Middle frontal gyrus (tissue), 1 donor: Measurements from ENCODE around the gene CTNS.
"Not testable (repeated sequence)": the region's sequence is repeated elsewhere in the genome, so short reads cannot be mapped to it uniquely, and the experiment has no call there.

ENCODE experiments used
- DNase-seq: peaks from one replicate; pipeline ENCODE4 v3.0.0-alpha.2; 2015; ENCODE audit warnings: low spot score; ENCODE audit errors: extremely low spot score

CTNS gene

DNA sequence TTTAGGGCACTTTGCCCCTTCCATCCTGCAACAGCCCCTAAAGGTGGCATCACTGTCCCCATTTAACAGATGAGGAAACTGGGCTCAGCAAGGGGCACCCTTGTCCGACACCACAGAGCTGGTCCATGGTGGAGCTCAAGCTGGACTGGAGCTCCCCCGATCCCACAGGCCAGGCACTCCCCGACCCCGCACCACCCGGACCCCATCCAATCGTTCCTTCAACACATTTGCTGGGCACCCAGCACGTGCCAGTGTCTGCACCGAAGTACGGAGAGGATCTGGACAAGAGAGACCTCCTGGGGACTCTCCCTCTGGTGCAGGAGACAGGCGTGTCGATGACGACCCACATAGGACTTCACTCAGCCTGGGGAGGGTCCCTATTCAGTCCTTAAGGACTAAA is 45.5 kb downstream of the CTNS start:
- no peak for DNase-seq

- no peak for DNase-seq
These were observed 46.5 kb downstream of the CTNS start for GRCh38 chr17:3683054-3683511.

GRCh38 chr17:3685174-3685573 is 48.6 kb downstream of the CTNS start:
- no peak for DNase-seq

- DNase-seq = no peak
These were observed 51.5 kb downstream of the CTNS start for GRCh38 chr17:3688027-3688553.

DNA sequence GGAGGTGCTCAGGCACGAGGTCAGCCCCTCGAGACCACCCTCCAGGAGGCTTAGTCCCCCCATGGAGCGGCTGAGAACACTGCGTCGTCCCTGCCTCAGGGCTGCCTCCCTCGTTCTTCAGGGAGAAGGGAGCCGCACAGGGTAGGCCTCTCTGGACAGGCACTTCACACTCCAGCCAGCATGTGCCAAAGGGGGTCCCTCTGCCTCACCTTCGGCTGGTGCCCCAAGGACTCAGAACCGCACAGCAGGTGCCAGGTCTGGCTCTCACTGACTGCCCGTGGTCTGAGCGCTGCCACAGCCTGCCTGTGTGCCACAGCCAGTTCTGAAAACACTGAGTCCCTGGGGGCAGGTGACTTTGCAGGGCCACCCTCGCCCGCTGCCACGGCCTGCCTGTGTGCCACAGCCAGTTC is 52.3 kb downstream of the CTNS start:
- DNase-seq = no peak

DNA sequence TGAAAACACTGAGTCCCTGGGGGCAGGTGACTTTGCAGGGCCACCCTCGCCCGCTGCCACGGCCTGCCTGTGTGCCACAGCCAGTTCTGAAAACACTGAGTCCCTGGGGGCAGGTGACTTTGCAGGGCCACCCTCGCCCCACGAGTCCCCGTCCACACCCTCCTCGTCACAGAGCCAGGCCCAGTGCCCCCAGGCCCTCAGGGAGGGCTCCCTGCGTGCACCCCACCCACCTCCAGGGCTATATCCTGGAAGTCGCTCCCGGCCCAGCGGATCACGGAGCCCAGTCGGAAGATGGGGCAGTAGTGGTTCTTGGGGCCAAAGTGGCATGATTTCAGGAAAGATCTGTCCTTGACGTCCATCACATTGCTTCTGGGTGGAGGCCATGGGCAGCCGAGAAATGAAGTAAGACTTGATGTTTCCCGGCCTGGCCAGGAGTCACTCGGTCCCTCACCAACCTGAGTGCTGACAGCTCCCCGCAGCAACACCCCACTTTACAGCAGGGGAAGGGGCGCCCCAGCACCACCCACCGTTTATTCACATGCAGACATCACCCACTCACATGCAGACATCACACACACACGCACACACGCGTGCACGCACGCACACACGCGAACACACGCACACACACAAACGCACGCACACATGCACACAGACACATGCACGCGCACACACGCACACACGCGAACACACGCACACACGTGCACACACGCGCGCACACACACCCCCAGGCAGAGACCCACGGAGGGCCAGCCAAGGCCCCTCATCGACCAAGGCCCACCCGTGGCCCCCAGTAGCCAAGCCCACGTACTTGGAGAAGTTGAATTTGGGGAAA is 52.9 kb downstream of the CTNS start:
- no peak for DNase-seq

GRCh38 chr17:3690094-3690715 is 53.6 kb downstream of the CTNS start:
- DNase-seq = no peak

DNA sequence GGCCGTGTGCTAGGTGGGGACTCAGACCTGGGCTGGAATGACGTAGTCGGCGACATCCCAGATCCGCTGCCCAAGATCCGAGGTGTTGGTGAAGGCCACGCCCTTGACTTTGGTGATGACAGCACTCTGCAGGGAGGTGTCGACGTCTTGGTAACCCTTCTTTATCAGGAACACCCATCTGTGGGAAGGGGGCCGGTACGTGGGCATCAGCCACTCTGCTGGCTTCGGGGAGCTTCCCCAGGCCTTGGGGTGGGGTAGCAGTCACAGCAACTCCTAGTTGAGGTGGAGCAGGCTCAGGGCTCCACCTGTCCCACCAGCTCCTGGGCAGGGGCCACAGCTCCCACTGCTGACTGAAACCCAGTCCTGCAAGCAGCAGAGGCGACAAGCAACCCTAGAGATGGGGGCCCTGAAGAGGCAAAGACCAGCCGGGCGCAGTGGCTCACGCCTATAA is 55.1 kb downstream of the CTNS start:
- no peak for DNase-seq

DNA sequence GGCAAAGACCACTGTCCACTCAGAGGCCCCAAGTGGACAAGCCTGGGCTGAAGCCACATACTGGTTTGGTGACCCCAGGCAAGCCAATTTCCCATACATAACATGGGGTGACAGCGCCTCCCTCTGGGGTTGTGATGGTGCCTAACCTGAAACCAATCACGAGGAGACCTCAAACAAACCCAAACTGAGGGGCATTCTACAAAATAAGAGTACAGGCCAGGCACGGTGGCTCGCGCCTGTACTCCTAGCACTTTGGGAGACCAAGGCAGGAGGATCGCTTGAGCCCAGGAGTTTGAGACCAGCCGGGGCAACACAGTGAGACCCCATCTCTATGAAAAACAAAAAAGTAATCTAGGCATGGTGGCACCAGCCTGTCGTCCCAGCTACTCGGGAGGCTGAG is 55.8 kb downstream of the CTNS start:
- no peak for DNase-seq

GRCh38 chr17:3693141-3693540 is 56.6 kb downstream of the CTNS start:
- DNase-seq = no peak

GRCh38 chr17:3693829-3694231 is 57.3 kb downstream of the CTNS start:
- no peak for DNase-seq

DNA sequence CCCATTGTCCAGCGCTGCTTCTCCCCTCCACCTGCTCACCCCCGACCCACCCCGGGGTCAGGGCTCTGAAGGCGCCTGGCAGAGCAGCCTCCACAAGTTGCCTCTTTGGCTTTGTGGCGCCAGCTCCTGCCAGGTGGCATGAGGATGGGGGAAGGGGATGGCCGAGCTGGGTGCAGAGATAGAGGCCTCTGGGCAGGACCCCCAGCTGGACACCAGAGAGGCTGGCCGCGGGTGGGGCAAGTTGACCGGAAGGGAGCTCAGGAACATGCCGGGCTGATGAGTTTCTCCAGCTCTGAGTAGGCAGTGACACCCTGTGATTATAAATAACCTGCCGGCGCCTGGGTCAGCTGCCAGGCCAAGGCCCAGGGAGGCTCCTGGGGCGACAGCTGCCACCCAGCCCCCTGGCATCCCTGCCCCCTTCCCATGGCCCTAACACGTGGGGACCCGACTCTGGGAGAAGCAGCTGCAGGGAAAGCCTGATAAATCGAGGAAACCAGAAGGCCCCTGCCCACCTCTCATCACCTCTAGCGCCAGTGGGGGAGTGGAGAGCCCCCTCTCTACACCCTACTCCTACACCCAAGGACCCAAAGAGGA is 58.7 kb downstream of the CTNS start:
- DNase-seq = no peak

GRCh38 chr17:3695723-3696411 is 59.3 kb downstream of the CTNS start, which contains the start of gene P2RX5:
P2RX5 (minus strand) TSS chr17:3696155; CDS start chr17:3696005, 150 bp downstream.
- DNase-seq = no peak

- DNase-seq = no peak
These were observed 60.5 kb downstream of the CTNS start for GRCh38 chr17:3697103-3697476.

- DNase-seq = no peak
These were observed 61.6 kb downstream of the CTNS start for GRCh38 chr17:3698139-3698538.

- DNase-seq = no peak
These were observed 63.4 kb downstream of the CTNS start for GRCh38 chr17:3699951-3700350.

DNA sequence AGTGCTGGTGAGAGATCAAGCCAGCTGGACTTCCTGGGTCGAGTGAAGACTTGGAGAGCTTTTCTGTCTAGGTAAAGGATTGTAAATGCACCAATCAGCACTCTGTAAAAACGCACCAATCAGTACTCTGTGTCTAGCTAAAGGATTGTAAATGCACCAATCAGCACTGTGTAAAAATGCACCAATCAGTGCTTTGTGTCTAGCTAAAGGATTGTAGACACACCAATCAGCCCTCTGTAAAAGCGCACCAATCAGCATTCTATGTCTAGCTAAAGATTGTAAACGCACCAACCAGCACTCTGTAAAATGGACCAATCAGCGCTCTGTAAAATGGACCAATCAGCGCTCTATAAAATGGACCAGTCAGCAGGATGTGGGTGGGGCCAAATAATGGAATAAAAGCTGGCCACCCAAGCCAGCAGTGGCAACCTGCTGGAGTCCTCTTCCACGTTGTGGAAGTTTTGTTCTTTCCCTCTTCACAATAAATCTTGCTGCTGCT is 65.5 kb downstream of the CTNS start:
- not testable (repeated sequence) for DNase-seq

DNA sequence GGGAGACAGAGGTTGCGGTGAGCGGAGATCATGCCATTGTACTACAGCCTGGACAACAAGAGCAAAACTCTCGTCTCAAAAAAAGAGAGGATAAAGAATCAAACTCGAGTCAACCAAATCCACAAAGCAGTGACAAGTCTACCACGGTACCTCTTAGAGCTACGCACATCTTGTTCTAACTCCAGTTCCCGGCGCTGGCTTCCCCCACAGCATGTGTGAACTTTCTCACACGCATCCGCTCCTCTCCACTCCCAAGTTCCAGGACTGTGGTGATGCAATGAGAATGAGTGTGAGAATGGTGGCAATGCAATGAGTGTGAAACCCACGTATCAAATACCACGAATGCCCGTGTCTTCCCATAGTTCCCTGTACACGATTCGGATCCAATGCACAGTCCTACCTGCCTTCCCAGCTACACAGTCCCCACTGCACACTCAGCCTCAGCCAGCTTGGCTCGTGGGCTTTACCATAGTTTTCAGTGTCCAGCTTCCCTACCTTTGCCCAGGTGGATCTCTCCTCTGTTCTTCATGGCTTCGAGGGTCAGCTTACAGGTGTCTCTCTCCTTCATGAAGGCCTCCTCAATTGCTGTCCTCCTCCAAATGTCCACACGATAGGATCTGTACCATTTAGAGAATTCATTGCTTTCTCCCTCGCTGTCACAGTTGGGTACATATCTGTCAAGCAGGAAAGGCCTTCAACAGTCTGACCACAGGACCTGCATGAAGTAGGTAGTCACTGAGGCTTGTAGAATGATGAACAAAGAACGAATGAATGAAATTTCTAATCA is 68.6 kb downstream of the CTNS start:
- DNase-seq = no peak

DNA sequence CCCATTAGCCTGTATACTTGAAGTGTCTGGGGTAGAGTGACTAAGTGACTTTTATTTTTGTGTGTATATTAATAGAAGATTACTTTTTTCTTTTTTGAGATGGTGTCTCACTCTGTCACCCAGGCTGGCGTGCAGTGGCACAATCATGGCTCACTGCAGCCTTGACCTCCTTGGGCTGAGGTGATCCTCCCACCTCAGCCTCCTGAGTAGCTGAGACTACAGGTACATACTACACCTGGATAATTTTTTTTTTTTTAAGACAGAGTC is 69.1 kb downstream of the CTNS start:
- not testable (repeated sequence) for DNase-seq

GRCh38 chr17:3708366-3708765 is 71.8 kb downstream of the CTNS start:
- DNase-seq = no peak

GRCh38 chr17:3710951-3711383 is 74.4 kb downstream of the CTNS start:
- DNase-seq = no peak
